H1 (cell line): Measurements from ENCODE around the gene SYT15. TPM values are rescaled to one million over a fixed set of nuclear protein-coding genes. Genes with fewer than 3 reads are reported as not detected.

Experiments
- CTCF ChIA-PET: fragments of 300-600 bp; sonication (Branson Sonifier 250); formaldehyde crosslinking; loops from one replicate; lab custom pipeline; 2021; ENCODE audit not compliant: partially characterized antibody; lab: Charles Lee
- POLR2A ChIA-PET: fragments of 300-600 bp; sonication (Branson Sonifier 250); formaldehyde crosslinking; loops from one replicate; lab custom pipeline; 2021; ENCODE audit warnings: inconsistent platforms; ENCODE audit not compliant: partially characterized antibody; lab: Charles Lee
- DNase-seq, 2 experiments: peaks; one replicate each; pipeline versions ENCODE4 v3.0.0 to v3.0.0-alpha.2; 2010 to 2022; ENCODE audit warnings: low spot score in 2 of 2, low read depth in 1 of 2, mixed read lengths in 1 of 2
- FAIRE-seq: peaks from 2 replicates; lab custom pipeline; 2011; peaks lifted over from hg19 to GRCh38; lab: Jason Lieb, UNC
- H2AFZ ChIP-seq: 2 replicates; pipeline ENCODE4 v1.8.1; 2012; ENCODE audit warnings: low read length, inconsistent platforms
- H2AK5ac ChIP-seq: 2 replicates; pipeline ENCODE4 v1.6.1; 2013; ENCODE audit warnings: low read depth, low read length
- H2BK120ac ChIP-seq: replicated peaks from 2 replicates; pipeline ENCODE3; 2013; ENCODE audit warnings: low read depth, low read length, inconsistent platforms
- H2BK12ac ChIP-seq: 2 replicates; pipeline ENCODE4 v1.6.1; 2013; ENCODE audit warnings: low read depth, low read length
- H2BK15ac ChIP-seq: 2 replicates; pipeline ENCODE4 v1.6.1; 2013; ENCODE audit warnings: low read length
- H2BK20ac ChIP-seq: 2 replicates; pipeline ENCODE4 v1.6.1; 2013; ENCODE audit warnings: low read length
- H2BK5ac ChIP-seq: 2 replicates; pipeline ENCODE4 v1.6.1; 2013; ENCODE audit warnings: low read depth, low read length
- H3K14ac ChIP-seq: 2 replicates; pipeline ENCODE4 v1.6.1; 2013; ENCODE audit warnings: inconsistent platforms; ENCODE audit not compliant: insufficient read length
- H3K18ac ChIP-seq: 2 replicates; pipeline ENCODE4 v1.6.1; 2013; ENCODE audit warnings: low read length; ENCODE audit errors: extremely low read depth
- H3K23ac ChIP-seq: 2 replicates; pipeline ENCODE4 v1.6.1; 2013; ENCODE audit warnings: inconsistent platforms; ENCODE audit not compliant: insufficient read length
- H3K23me2 ChIP-seq: 2 replicates; pipeline ENCODE4 v1.6.1; 2013; ENCODE audit warnings: low read depth, low read length
- H3K27ac ChIP-seq: 2 replicates; pipeline ENCODE4 v1.6.1; 2011; ENCODE audit warnings: low read depth, low read length, inconsistent platforms
- H3K27me3 ChIP-seq, 4 experiments: replicated peaks in 1 of 4; 1 replicate in 1 of 4; 2 replicates in 3 of 4; pipeline versions ENCODE4 v1.6.1 to v1.8.1; 2011 to 2013; ENCODE audit warnings: low read length in 3 of 4, mild to moderate bottlenecking in 3 of 4, inconsistent platforms in 2 of 4, mixed read lengths in 2 of 4, moderate library complexity in 1 of 4; ENCODE audit not compliant: control insufficient read depth in 3 of 4, insufficient read depth in 3 of 4; ENCODE audit errors: extremely low read depth in 1 of 4
- H3K36me3 ChIP-seq, 4 experiments: 2 replicates each; pipeline versions ENCODE4 v1.6.1 to v1.8.1; 2011 to 2013; ENCODE audit warnings: mild to moderate bottlenecking in 4 of 4, low read length in 3 of 4, moderate library complexity in 2 of 4, control low read depth in 1 of 4, inconsistent platforms in 1 of 4; ENCODE audit not compliant: insufficient read depth in 4 of 4, control insufficient read depth in 2 of 4
- H3K4ac ChIP-seq: replicated peaks from 2 replicates; pipeline ENCODE3; 2013; ENCODE audit warnings: low read length, low read depth, mixed read lengths, inconsistent platforms; ENCODE audit not compliant: insufficient read length
- H3K4me1 ChIP-seq, 4 experiments: replicated peaks in 1 of 4; 1 replicate in 1 of 4; 2 replicates in 3 of 4; pipeline versions ENCODE4 v1.6.1 to v1.8.1; 2011 to 2013; ENCODE audit warnings: low read length in 3 of 4, inconsistent platforms in 2 of 4, mixed read lengths in 1 of 4; ENCODE audit not compliant: insufficient read depth in 4 of 4, control insufficient read depth in 3 of 4
- H3K4me2 ChIP-seq, 2 experiments: 2 replicates each; pipeline versions ENCODE4 v1.6.1 to v1.8.1; 2011 to 2013; ENCODE audit warnings: low read depth in 2 of 2, low read length in 2 of 2, control low read depth in 1 of 2, inconsistent platforms in 1 of 2, mild to moderate bottlenecking in 1 of 2; ENCODE audit not compliant: insufficient read depth in 1 of 2
- H3K4me3 ChIP-seq, 4 experiments: fragments of 200-600, 300-600 bp in 1 of 4; sonication (generic), shearing (Covaris generic), sonication (Bioruptor Twin) in 1 of 4; 2 replicates each; pipeline versions ENCODE4 v1.5.1 to v1.8.1; 2011 to 2016; ENCODE audit warnings: low read length in 4 of 4, low read depth in 3 of 4, control low read depth in 2 of 4, inconsistent platforms in 2 of 4, mild to moderate bottlenecking in 2 of 4, mixed read lengths in 1 of 4, moderate library complexity in 1 of 4; ENCODE audit not compliant: insufficient read depth in 2 of 4; ENCODE audit errors: extremely low read depth in 1 of 4
- H3K56ac ChIP-seq: replicated peaks from 2 replicates; pipeline ENCODE3; 2013; ENCODE audit warnings: low read depth, mild to moderate bottlenecking, mixed read lengths, low read length, inconsistent platforms; ENCODE audit not compliant: insufficient read length
- H3K79me1 ChIP-seq: 2 replicates; pipeline ENCODE4 v1.6.1; 2013; ENCODE audit warnings: low read depth, low read length, control low read depth
- H3K79me2 ChIP-seq, 2 experiments: 2 replicates each; pipeline versions ENCODE4 v1.6.1 to v1.8.1; 2012 to 2013; ENCODE audit warnings: low read length in 2 of 2, mild to moderate bottlenecking in 2 of 2, inconsistent platforms in 1 of 2; ENCODE audit not compliant: insufficient read depth in 2 of 2, control insufficient read depth in 1 of 2
- H3K9ac ChIP-seq, 4 experiments: replicated peaks in 1 of 4; 1 replicate in 1 of 4; 2 replicates in 3 of 4; pipeline versions ENCODE4 v1.6.1 to v1.8.1; 2011 to 2013; ENCODE audit warnings: low read depth in 3 of 4, low read length in 3 of 4, control low read depth in 2 of 4, mild to moderate bottlenecking in 2 of 4, moderate library complexity in 2 of 4, inconsistent platforms in 1 of 4; ENCODE audit errors: extremely low read depth in 1 of 4
- H3K9me3 ChIP-seq, 2 experiments: 2 replicates each; pipeline versions ENCODE4 v1.6.1 to v1.8.1; 2012 to 2013; ENCODE audit warnings: mild to moderate bottlenecking in 2 of 2, moderate library complexity in 2 of 2, control low read depth in 1 of 2, inconsistent platforms in 1 of 2, low read depth in 1 of 2, low read length in 1 of 2, mixed read lengths in 1 of 2; ENCODE audit not compliant: insufficient read depth in 2 of 2
- H4K20me1 ChIP-seq, 2 experiments: replicated peaks in 1 of 2; 2 replicates each; pipeline versions ENCODE3 to v1.8.1; 2011 to 2013; ENCODE audit warnings: inconsistent platforms in 2 of 2, low read length in 2 of 2, mild to moderate bottlenecking in 1 of 2; ENCODE audit not compliant: insufficient read depth in 2 of 2, control insufficient read depth in 1 of 2
- H4K5ac ChIP-seq: 2 replicates; pipeline ENCODE4 v1.6.1; 2013; ENCODE audit warnings: low read length, low read depth, mixed read lengths, inconsistent platforms; ENCODE audit not compliant: insufficient read length
- H4K8ac ChIP-seq: 2 replicates; pipeline ENCODE4 v1.8.0; 2013; ENCODE audit warnings: mild to moderate bottlenecking, moderate library complexity, low read length, inconsistent platforms; ENCODE audit not compliant: insufficient read depth; ENCODE audit errors: extremely low read depth
- H4K91ac ChIP-seq: replicated peaks from 2 replicates; pipeline ENCODE3; 2013; ENCODE audit warnings: low read length, mixed read lengths, inconsistent platforms; ENCODE audit not compliant: insufficient read length
- JUND ChIP-seq: IDR thresholded peaks from 2 replicates; pipeline ENCODE4 v1.6.1; 2011; ENCODE audit warnings: mild to moderate bottlenecking, improper control_type of control experiment, low read length
- POLR2A ChIP-seq, 2 experiments: IDR thresholded peaks; 1 replicate in 1 of 2; 2 replicates in 1 of 2; pipeline ENCODE4 v1.6.1; 2011; ENCODE audit warnings: low read depth in 2 of 2, low read length in 2 of 2, mild to moderate bottlenecking in 2 of 2; ENCODE audit errors: control extremely low read depth in 1 of 2
- WGBS, 2 experiments: shearing (Covaris generic) in 1 of 2; methylation state at CpG; one replicate each; pipeline versions ENCODE4 v1.1.6 to v1.1.7; 2013 to 2015; ENCODE audit warnings: low lambda C conversion rate in 2 of 2, mixed read lengths in 2 of 2, inconsistent platforms in 1 of 2, low coverage in 1 of 2, missing lambda C conversion rate in 1 of 2; ENCODE audit not compliant: insufficient replicate concordance in 2 of 2, insufficient coverage in 1 of 2, insufficient read length in 1 of 2; ENCODE audit errors: extremely low coverage in 1 of 2, missing lambda C conversion rate in 1 of 2; 5-methylcytosine and 5-hydroxymethylcytosine counted together
- polyA plus RNA-seq, 7 experiments: library from polyadenylated mRNA; depleted of rRNA in 3 of 7; stranded (reverse) in 5 of 7; unstranded in 2 of 7; fragments of >200 nt in 5 of 7; fragments of 200-250 nt in 2 of 7; gene quantifications; 1 replicate in 5 of 7; 2 replicates in 1 of 7; 4 replicates in 1 of 7; pipeline versions ENCODE4 v1.2.1 to v1.2.3, GENCODE V29; 2011 to 2013; ENCODE audit warnings: missing spikeins in 2 of 7, mixed read lengths in 2 of 7
- total RNA-seq: library from RNA; stranded (reverse); fragmentation: NEBNext Ultra II Directional; extraction: Animal tissue kit (Norgen Biotek cat#: 25700); gene quantifications from 2 replicates; pipeline ENCODE4 v1.2.1, GENCODE V29; 2021

SYT15 gene
- total and polyA plus RNA-seq, 2 of the 8 experiments (the other 6 are each of a cell fraction or from before 2014, with no cell fraction given) = 0.39 to 0.61 TPM

DNA sequence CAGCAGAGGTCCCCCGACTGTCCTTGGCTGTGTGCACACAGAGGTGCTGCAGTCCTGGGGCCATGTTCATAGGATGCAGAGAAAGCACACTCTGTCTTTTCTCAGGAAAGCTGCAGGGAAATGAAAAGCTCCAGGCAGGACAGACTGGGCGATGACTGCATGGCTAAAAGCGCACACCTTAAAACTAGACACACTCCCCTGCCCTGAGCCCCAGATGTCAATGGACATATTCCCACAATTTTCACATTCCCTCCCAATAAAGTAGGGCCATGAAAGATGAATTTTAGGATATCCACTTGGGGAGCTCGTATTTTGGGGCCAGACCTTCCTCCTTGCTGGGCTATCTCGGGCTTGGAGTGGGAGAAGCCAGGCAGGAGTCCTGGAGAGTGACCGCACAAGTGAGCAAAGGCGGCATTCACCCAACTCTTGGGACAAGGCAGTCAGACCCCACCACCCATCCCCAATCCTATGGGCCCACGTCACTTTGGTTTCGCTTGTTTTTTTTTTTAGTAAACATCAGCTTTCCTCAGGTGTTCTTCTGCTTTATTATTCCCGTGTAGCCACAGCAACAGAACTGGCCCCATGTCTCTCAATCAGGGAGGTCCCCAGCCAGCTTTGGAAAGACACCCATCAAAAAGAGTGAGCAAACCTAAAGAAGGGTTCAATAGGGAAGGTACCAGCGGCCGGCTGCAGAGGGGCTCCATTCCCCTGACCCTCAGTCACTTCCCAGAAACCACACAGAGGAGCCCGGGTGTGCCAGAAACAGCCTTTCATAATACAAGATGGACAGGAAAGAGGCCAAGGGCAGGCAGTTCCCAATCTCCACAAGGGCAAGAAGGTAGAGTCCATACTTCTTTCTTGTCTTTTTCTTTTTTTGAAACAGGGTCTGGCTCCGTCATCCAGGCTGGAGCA lies 35.2 kb upstream of the SYT15 start:
- no peak for DNase-seq
- Histone ChIP-seq H3K4me2 (no peak overlapping the region), H2BK15ac (no peak overlapping the region), H3K79me1 (no peaks in the 10 kb centered on the region), H3K9ac (no peak overlapping the region), H2AK5ac (no peak overlapping the region), H3K9me3 (no peaks in the 10 kb centered on the region), H3K4ac (no peak overlapping the region), H2BK20ac (peak overlapping the region; percentile 11; the same call in 1 of the 2 replicates), H3K4me3 (no peak overlapping the region), H3K14ac (no peak overlapping the region), H3K56ac (no peak overlapping the region), H2BK120ac (no peak overlapping the region), H3K79me2 (no peaks in the 10 kb centered on the region), H4K20me1 (peaks cover 0 to 11% of the 10 kb centered on the region in 2 experiments), H2BK12ac (no peak overlapping the region; the same call in 1 of the 2 replicates), H2BK5ac (no peak overlapping the region), H3K18ac (no peak overlapping the region), H3K36me3 (no peaks in the 10 kb centered on the region), H3K27ac (no peak overlapping the region), H3K23ac (no peak overlapping the region), H4K91ac (no peak overlapping the region), H2AFZ (no peak overlapping the region), H4K5ac (no peak overlapping the region), H3K23me2 (peaks cover 2% of the 10 kb centered on the region; the same call in 1 of the 2 replicates), H3K4me1 (peaks cover 5 to 12% (median 10%) of the 10 kb centered on the region in 4 experiments), H3K27me3 (peaks cover 0 to 6% (median 2%) of the 10 kb centered on the region in 4 experiments; a peak in 4 of 7 replicates), H4K8ac (no peak overlapping the region)
- ChIA-PET POLR2A (interaction anchor here (0.8 to 4.4 kb wide), 4 partner anchors 10 to 16 kb away, joined by 3 to 44 read pairs (median 14); partner anchors contain the start of gene GPRIN2), CTCF (interaction anchor here (0.6 to 4.7 kb wide), 14 partner anchors 9 to 1063 kb away, joined by 3 to 65 read pairs (median 18); partner anchors contain the start of gene GPRIN2)
- WGBS, 2 experiments = 90% methylated on average over 14 of the region's 14 CpGs; no CpG with 5 or more reads in 1 of the 2 experiments
- no peak for FAIRE-seq
- TF ChIP-seq POLR2A (IDR thresholded peaks at IDR 0.05; ENCODE audit: control extremely low read depth in 1 of 2, low read depth in 2 of 2, low read length in 2 of 2) (peak in 1 of 2 experiments; percentile 17; a peak in 1 of 3 replicates), JUND (no peak)
